ENCODE measurements around the gene LILRA5. TPM values are rescaled to one million over a fixed set of nuclear protein-coding genes. Genes with fewer than 3 reads are reported as not detected.
"Not testable (repeated sequence)": the region's sequence is repeated elsewhere in the genome, so short reads cannot be mapped to it uniquely, and the experiment has no call there.

The LILRA5 gene
- not detected in 2 replicates for total RNA-seq (2014; rRNA removed; shearing (Covaris generic))

- DNase-seq (ENCODE audit: low spot score), result no peak
These were observed at the start of gene LILRA5 for GRCh38 chr19:54312436-54313377. TSS of gene LILRA5 (minus strand) at chr19:54313166. CDS start at chr19:54313019, 147 bp downstream.

GRCh38 chr19:54361680-54362422 lies 48.9 kb upstream of the LILRA5 start:
- DNase-seq (ENCODE audit: low spot score), result not testable (repeated sequence)

GRCh38 chr19:54359149-54359820 lies 46.3 kb upstream of the LILRA5 start:
- not testable (repeated sequence) for DNase-seq (ENCODE audit: low spot score)

- no peak for DNase-seq (ENCODE audit: low spot score)
These were observed 44.4 kb upstream of the LILRA5 start for GRCh38 chr19:54357381-54357780.

- no peak for DNase-seq (ENCODE audit: low spot score)
These were observed 43.6 kb upstream of the LILRA5 start for GRCh38 chr19:54356444-54357056.

- DNase-seq (ENCODE audit: low spot score), result no peak
These were observed 42.7 kb upstream of the LILRA5 start for GRCh38 chr19:54355675-54356074.

GRCh38 chr19:54354761-54355160 lies 41.8 kb upstream of the LILRA5 start:
- DNase-seq (ENCODE audit: low spot score), result no peak

- DNase-seq (ENCODE audit: low spot score), result no peak
These were observed 39.6 kb upstream of the LILRA5 start for GRCh38 chr19:54352546-54352945.

- DNase-seq (ENCODE audit: low spot score), result no peak
These were observed 39.1 kb upstream of the LILRA5 start for GRCh38 chr19:54352041-54352440.

- DNase-seq (ENCODE audit: low spot score), result no peak
These were observed 38.5 kb upstream of the LILRA5 start for GRCh38 chr19:54351474-54351873.

- no peak for DNase-seq (ENCODE audit: low spot score)
These were observed 33.0 kb upstream of the LILRA5 start for GRCh38 chr19:54345938-54346386.

GRCh38 chr19:54343868-54344267 lies 30.9 kb upstream of the LILRA5 start:
- no peak for DNase-seq (ENCODE audit: low spot score)

GRCh38 chr19:54341295-54341694 lies 28.3 kb upstream of the LILRA5 start:
- DNase-seq (ENCODE audit: low spot score), result no peak

- DNase-seq (ENCODE audit: low spot score), result no peak
These were observed 26.8 kb upstream of the LILRA5 start for GRCh38 chr19:54339646-54340358.

- DNase-seq (ENCODE audit: low spot score), result no peak
These were observed 25.6 kb upstream of the LILRA5 start for GRCh38 chr19:54338521-54338920.

GRCh38 chr19:54337858-54338230 lies 24.9 kb upstream of the LILRA5 start:
- DNase-seq (ENCODE audit: low spot score), result no peak

- no peak for DNase-seq (ENCODE audit: low spot score)
These were observed 24.2 kb upstream of the LILRA5 start for GRCh38 chr19:54336893-54337857.

- DNase-seq (ENCODE audit: low spot score), result no peak
These were observed 23.3 kb upstream of the LILRA5 start for GRCh38 chr19:54335979-54336892.

GRCh38 chr19:54335164-54335563 lies 22.2 kb upstream of the LILRA5 start:
- no peak for DNase-seq (ENCODE audit: low spot score)
